Adrenal gland (tissue), 5 donors: ENCODE results near the gene CTPS2.

Source experiments
- POLR2A ChIP-seq, 2 donors: fragments of 450-650 bp; IDR thresholded peaks; one replicate each; pipeline ENCODE4 v1.6.1; 2017; ENCODE audit warnings: antibody characterized with exemption in 2 of 2, mild to moderate bottlenecking in 2 of 2, moderate library complexity in 1 of 2
- TF ChIP-seq, protein P1 (sequence below), 6 experiments: fragments of 450-650 bp in 4 of 6; fragments of 200-600 bp in 2 of 6; sonication (generic) in 1 of 6; IDR thresholded peaks; 1 replicate in 5 of 6; 2 replicates in 1 of 6; pipeline versions ENCODE4 v1.5.1 to v1.8.0; 2016 to 2021; ENCODE audit warnings: antibody characterized with exemption in 6 of 6, mild to moderate bottlenecking in 2 of 6, moderate library complexity in 1 of 6
- donor health status: DM: no; HTN: no; CAD: no.

DNA sequence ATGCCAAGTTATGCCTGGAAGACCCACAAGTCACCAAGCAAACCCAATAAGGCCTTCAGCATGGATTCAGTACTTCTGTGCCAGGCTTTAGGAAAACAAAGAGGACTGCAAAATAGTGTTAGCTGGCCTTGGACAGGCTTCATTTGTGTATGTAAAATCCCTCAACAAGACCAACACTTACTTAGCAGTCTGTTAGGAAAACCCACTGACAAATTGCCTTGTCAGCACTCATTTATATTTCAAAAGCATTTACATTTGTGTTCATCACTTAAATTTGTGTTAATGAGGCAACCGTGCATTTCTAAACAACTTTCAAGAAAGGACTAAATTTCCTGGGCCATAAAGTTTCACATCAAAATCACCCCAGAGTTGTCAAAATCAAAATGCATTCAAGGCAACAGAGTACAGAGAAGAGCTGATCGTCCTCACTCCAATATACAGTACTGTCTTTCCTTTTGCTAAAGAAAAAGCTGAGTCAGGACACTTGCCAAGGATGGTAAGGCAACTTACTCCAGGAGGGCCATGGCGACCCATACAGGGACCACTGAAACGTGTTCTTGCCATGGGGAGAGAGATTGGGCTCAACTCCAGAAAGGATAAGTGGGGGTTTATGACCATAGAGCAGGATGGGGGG lies 61.0 kb downstream of the CTPS2 start:
- TF ChIP-seq, protein P1, sequence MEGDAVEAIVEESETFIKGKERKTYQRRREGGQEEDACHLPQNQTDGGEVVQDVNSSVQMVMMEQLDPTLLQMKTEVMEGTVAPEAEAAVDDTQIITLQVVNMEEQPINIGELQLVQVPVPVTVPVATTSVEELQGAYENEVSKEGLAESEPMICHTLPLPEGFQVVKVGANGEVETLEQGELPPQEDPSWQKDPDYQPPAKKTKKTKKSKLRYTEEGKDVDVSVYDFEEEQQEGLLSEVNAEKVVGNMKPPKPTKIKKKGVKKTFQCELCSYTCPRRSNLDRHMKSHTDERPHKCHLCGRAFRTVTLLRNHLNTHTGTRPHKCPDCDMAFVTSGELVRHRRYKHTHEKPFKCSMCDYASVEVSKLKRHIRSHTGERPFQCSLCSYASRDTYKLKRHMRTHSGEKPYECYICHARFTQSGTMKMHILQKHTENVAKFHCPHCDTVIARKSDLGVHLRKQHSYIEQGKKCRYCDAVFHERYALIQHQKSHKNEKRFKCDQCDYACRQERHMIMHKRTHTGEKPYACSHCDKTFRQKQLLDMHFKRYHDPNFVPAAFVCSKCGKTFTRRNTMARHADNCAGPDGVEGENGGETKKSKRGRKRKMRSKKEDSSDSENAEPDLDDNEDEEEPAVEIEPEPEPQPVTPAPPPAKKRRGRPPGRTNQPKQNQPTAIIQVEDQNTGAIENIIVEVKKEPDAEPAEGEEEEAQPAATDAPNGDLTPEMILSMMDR (IDR thresholded peaks at IDR 0.05), result no peak
- no peak for TF ChIP-seq POLR2A (IDR thresholded peaks at IDR 0.05)
